HG03045 (cell line): Measurements from ENCODE around the gene NANOS2.

Experiments used
- ATAC-seq: cut with Tn5 transposase; IDR thresholded peaks from one replicate; pipeline ENCODE4 v1.9.1; 2021; ENCODE audit warnings: mild to moderate bottlenecking, moderate library complexity; ENCODE audit not compliant: unreplicated experiment

The NANOS2 gene

GRCh38 chr19:45913874-45914830 is at the start of gene NANOS2:
NANOS2 (minus strand) TSS chr19:45914778; CDS start chr19:45914693, 85 bp downstream.
- no peak for ATAC-seq

DNA sequence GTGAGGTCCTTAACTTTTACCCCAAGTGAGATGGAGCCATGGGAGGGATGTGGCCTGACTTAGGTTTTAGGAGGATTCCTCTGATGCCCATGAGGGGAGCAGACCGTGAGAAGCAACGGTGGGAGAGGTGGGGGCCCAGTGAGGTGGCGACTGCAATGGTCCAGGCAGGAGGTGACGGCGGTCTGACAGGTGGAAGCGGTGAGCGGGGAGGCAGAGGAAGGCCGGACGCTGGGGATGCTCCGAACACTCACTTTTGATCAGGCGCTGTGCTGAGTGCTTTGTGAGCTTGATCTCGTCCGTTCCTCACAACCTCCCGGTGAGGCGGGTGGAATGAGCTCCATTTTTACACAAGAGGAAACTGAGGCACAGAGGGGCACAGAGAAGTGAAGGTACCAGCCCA is 47.4 kb upstream of the NANOS2 start:
- no peak for ATAC-seq

DNA sequence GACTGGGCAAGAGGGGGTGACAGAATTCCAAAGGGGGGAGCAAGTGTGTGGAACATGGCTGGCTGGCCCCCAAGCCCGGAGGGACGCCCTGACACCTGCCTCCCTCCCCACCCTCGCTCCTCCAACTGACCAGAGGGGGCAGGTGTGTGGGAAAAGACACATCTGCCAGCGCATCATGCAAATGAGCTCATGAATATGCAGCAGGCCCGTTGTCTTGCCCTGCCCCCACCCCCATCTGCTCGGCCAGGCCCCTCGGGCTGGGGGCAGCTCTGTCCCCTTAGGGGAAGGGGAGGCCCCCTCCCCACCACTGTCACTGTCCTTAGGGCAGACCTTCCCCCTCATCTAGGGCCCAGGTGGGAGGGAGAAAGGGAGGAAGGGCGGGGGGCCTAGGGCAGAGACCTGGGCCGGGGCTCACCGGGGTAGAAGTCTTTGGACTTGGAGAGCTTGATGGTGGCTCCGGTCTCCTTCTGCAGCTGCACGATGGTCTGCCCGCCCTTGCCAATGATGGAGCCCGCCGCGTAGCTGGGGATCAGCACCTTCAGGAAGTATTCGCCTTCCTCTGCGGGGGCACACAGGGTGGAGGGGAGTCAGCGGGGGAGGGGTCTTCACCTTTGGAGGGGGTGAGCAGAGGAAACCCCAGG is 46.1 kb upstream of the NANOS2 start:
- ATAC-seq: no peak

DNA sequence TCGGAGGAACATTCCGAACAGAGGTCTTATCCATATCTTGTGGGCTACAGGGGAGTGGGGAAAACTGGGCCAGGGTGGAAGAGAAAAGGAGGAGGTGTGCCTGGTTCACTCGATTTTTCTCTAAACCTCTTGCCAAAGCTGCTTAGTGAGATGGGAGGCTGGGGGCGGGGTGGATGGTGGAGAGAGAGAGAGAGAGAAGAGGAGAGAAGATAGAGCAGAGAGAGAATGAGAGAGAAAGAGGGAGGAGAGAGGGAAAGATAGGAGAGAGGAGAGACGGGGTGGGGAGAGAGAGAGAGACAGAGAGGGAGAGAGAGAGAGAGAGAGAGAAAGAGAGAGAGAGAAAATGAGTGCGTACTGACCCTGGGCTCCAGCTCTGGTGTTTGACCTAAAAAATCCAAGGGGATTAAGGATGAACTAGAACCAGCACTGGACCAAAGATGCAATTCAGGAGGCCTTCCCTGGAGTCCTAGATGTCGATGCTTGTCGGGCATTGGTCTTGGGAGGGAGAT is 45.0 kb upstream of the NANOS2 start:
- ATAC-seq: no peak

- ATAC-seq: no peak
These were observed 44.4 kb upstream of the NANOS2 start for GRCh38 chr19:45958769-45959516.

DNA sequence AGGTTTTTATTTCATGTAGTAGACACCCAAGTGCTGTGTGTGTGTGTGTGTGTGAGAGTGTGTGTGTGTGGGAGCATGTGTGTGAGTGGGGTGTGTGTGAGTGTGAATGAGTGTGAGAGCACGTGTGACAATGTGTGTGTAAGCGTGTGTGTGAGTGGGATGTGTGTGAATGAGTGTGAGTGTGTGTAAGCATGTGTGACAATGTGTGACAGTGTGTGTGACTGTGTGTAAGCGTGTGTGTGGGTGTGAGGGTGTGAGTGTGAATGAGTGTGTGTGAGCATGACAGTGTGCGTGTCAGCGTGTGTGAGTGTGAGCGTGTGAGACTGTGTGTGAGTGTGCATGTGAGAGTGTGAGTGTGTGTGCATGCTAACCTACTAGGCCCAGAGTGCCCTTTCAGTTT is 43.7 kb upstream of the NANOS2 start:
- no peak for ATAC-seq

DNA sequence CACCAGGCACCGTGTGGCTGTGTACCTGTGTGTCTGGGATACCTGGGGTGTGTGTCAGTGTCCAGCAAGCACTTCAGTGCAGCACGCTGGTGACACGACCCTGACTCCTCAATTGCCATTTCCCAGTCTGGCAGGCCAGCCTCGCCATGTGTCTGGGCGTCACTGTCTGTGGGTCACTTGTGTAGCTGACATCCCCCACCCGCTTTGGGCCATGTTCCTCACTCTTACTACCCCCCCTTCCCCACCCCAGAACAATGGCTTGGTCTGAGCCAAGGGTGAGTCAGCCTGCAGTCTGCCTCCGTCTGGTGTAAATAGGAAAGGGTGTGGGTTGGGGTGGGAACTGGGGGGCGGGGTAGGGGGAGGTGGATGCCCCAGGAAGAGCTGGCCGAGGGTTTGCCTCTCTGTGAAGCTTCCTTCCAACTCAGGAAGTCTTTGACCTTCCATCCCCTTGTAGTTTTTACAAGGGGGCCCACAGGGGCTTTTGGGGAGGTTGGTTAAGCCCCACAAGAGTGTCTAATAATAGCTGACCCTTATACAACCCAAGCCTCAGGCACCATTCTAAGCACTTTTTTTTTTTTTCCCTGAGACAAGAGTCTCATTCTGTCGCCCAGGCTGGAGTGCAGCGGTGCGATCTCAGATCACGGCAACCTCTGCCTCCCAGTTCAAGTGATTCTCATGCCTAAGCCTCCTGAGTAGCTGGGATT is 41.5 kb upstream of the NANOS2 start:
- ATAC-seq: no peak

- ATAC-seq: no peak
These were observed 39.6 kb upstream of the NANOS2 start for GRCh38 chr19:45954156-45954555.

DNA sequence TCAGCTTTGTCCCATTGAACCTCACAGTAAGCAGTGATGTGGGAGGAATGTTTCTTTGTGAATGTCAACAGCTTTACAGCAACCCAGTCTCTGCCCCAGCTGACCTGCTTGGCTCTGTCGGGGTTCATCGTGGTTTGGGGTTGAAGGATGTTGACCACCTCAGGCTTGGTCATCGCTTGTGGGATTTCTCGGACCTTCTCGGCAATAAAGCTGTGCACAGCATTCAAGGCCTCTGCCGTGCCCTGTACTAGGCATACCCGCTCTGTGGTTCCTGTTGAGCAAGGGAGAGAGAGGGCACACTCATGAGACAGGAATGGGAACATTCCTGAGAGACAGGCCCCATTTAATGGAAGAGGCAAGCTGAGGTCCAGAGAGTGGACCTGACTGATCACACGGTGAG is 39.1 kb upstream of the NANOS2 start:
- ATAC-seq: no peak

- ATAC-seq: no peak
These were observed 38.3 kb upstream of the NANOS2 start for GRCh38 chr19:45952686-45953505.

DNA sequence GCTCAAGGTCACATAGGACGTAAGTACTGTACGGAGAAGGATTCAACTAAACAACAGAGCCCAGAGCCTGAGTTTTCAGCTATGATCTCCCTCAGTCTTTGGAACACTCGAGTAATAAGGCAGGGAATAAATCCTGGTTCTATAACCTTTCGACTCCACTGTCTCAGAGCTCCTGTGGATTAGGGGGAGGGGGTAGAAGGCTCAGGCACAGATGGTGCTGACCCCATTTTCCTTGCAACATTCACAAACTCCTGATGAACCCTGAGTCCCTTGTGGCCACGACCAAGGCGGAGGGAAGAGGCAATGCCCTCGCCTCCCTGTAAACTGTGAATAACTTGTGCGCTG is 37.7 kb upstream of the NANOS2 start:
- no peak for ATAC-seq

DNA sequence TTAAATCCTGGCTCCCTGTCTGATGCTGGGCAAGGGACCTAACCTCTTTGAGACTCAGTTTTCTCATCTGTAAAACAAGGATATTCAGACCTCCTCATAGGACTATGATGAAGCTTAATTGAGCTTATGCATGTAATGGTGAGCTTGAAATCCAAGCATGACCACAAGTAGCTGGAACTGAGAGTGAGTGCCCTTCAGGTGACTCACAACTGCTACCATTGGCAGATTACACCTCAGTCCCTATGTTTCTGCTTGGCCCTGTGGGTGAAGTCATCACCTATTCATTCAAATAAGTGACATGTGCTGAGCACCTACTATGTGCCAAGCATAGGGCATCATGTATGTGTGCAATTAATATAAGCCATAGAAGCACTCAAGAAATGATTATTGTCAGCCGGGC is 33.3 kb upstream of the NANOS2 start:
- no peak for ATAC-seq

DNA sequence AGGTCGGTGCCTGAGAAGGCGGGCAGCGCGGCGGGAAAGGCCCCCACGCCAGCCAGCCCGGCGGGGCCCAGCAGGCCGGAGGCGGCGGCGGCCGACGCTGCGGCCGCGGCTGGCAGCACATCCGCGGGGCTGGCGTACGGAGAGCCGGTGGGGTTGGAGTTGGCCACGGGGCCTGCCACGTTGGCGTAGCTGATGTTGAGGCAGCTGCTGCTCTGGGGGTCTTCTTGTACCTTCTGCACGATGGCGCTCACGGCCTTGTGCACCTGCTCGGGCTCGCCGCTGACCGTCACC is 25.9 kb upstream of the NANOS2 start:
- no peak for ATAC-seq

- no peak for ATAC-seq
These were observed 25.4 kb upstream of the NANOS2 start for GRCh38 chr19:45939792-45940514.

GRCh38 chr19:45938733-45939319 is 24.2 kb upstream of the NANOS2 start:
- no peak for ATAC-seq

DNA sequence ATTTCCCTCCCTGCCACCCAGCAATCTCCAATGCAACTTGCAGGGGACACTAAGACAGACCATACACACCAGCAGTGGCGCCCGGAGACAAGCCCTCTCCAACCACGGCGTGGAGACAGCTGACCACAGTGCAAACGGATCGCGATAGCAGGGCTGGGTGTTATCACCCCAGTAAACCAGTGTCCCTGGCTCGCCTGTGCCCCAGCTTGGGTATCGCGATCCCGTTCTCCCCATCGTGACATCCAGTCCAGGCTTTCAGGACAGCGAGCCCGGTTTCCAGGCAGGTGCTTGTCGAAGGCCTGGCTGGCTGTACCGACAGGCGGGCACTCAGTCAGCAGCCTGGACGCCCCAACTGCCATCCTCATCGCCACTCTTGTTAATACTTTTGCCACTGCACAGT is 20.7 kb upstream of the NANOS2 start:
- no peak for ATAC-seq

GRCh38 chr19:45934551-45935230 is 20.1 kb upstream of the NANOS2 start:
- ATAC-seq: no peak

- ATAC-seq: no peak
These were observed 19.2 kb upstream of the NANOS2 start for GRCh38 chr19:45933759-45934158.

- ATAC-seq: no peak
These were observed 16.5 kb upstream of the NANOS2 start for GRCh38 chr19:45931055-45931454.
